ENCODE measurements around the gene RELN. TPM values are rescaled to one million over a fixed set of nuclear protein-coding genes. Genes with fewer than 3 reads are reported as not detected.

The RELN gene
- total and polyA plus RNA-seq, 9 of the 15 experiments (the other 6 are each of a cell fraction or from before 2014, with no cell fraction given): 12.9 to 43.2 (median 18.1) TPM

DNA sequence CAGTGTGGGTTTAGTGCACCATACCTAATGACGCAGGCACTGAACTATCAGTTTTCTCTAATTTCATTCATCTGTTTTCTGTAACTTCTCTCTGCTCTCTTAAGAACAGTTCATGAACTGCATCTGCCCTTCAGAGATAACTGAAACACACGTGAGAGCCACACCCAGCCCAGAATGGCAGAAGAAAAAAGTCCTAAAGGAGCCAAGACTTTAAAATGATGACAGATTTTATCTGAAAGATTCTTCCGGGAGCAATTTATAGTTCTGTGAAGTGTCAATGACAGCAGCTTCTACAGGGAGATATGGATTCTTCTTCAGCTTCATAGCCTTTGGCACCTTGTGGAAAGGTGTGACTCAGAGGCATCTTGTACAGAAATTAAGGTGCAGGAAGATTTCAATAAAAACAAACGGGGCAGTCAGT lies 332.0 kb downstream of the RELN start (continued):
- peak; percentile 85 for TF ChIP-seq ZNF766 (CRISPR knock-in tag; conservative IDR thresholded peaks at IDR 0.05)
- peak; percentile 68; the same call in 1 of the 2 replicates for TF ChIP-seq DMBX1 (CRISPR knock-in tag; IDR thresholded peaks at IDR 0.05; ENCODE audit: borderline replicate concordance)
- peak; percentile 93 for TF ChIP-seq CHAMP1 (IDR thresholded peaks at IDR 0.05)
- TF ChIP-seq NCOR1 (IDR thresholded peaks at IDR 0.05): peak; percentile 93
- TF ChIP-seq MEIS2 (IDR thresholded peaks at IDR 0.05; ENCODE audit: partially characterized antibody): peak; percentile 98
- peak; percentile 73; the same call in 1 of the 2 replicates for TF ChIP-seq MYBL2 (IDR thresholded peaks at IDR 0.05; ENCODE audit: low read depth)
- no peak for TF ChIP-seq MYBL2 (CRISPR knock-in tag; IDR thresholded peaks at IDR 0.05; ENCODE audit: borderline replicate concordance)
- peak; percentile 98 for TF ChIP-seq SOX6 (IDR thresholded peaks at IDR 0.05)
- TF ChIP-seq GATAD2A (IDR thresholded peaks at IDR 0.05): peak; percentile 89
- TF ChIP-seq FOXK2 (conservative IDR thresholded peaks at IDR 0.05 in 1 of 2, IDR thresholded peaks at IDR 0.05 in 1 of 2; ENCODE audit: low read depth in 2 of 2): peak in 1 of 2 experiments; percentile 51; a peak in 1 of 4 replicates
- TF ChIP-seq ETV5 (CRISPR knock-in tag; IDR thresholded peaks at IDR 0.05; ENCODE audit: low read depth): peak; percentile 77
- peak; percentile 64 for TF ChIP-seq KHSRP (IDR thresholded peaks at IDR 0.05)
- TF ChIP-seq PBX2 (CRISPR knock-in tag; IDR thresholded peaks at IDR 0.05; ENCODE audit: low read depth): no peak
- TF ChIP-seq PBX2 (tag; conservative IDR thresholded peaks at IDR 0.05; ENCODE audit: low read depth): peak; percentile 89
- TF ChIP-seq, protein P1, sequence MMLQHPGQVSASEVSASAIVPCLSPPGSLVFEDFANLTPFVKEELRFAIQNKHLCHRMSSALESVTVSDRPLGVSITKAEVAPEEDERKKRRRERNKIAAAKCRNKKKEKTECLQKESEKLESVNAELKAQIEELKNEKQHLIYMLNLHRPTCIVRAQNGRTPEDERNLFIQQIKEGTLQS (IDR thresholded peaks at IDR 0.05): peak; percentile 65; the same call in 1 of the 2 replicates
- TF ChIP-seq, protein P1 (CRISPR knock-in tag; conservative IDR thresholded peaks at IDR 0.05): no peak
- TF ChIP-seq BRF1 (IDR thresholded peaks at IDR 0.05; ENCODE audit: borderline replicate concordance, extremely low read depth, insufficient read length): no peak
- TF ChIP-seq KLF1 (tag; IDR thresholded peaks at IDR 0.05): peak; percentile 61; the same call in 1 of the 2 replicates
- TF ChIP-seq NBN (IDR thresholded peaks at IDR 0.05; ENCODE audit: low read depth): peak; percentile 71; the same call in 1 of the 2 replicates
- TF ChIP-seq TEAD1 (CRISPR knock-in tag; IDR thresholded peaks at IDR 0.05): peak in 1 of 2 experiments; percentile 71; a peak in 2 of 4 replicates
- TF ChIP-seq ZNF584 (CRISPR knock-in tag; IDR thresholded peaks at IDR 0.05; ENCODE audit: low read depth): peak; percentile 82; the same call in 1 of the 2 replicates
- peak; percentile 66; the same call in 1 of the 2 replicates for TF ChIP-seq MEF2D (tag; conservative IDR thresholded peaks at IDR 0.05; ENCODE audit: low read depth)
- peak; percentile 64 for TF ChIP-seq DACH1 (IDR thresholded peaks at IDR 0.05; ENCODE audit: partially characterized antibody)
